BLaER1 (cell line): ENCODE measurements around the gene EIF4G3.

ENCODE experiments used
- H3K27ac ChIP-seq: shearing (Covaris generic); formaldehyde crosslinking; 2 replicates; pipeline ENCODE4 v1.8.1; 2022
- H3K27me3 ChIP-seq: shearing (Covaris generic); formaldehyde crosslinking; 2 replicates; pipeline ENCODE4 v1.8.1; 2022
- H3K36me3 ChIP-seq: shearing (Covaris generic); formaldehyde crosslinking; 2 replicates; pipeline ENCODE4 v1.8.1; 2022
- H3K4me1 ChIP-seq: shearing (Covaris generic); formaldehyde crosslinking; 2 replicates; pipeline ENCODE4 v1.8.1; 2022
- H3K4me2 ChIP-seq: shearing (Covaris generic); formaldehyde crosslinking; 2 replicates; pipeline ENCODE4 v1.8.1; 2022
- H3K4me3 ChIP-seq: shearing (Covaris generic); formaldehyde crosslinking; 2 replicates; pipeline ENCODE4 v1.8.1; 2022
- H3K9ac ChIP-seq: shearing (Covaris generic); formaldehyde crosslinking; 2 replicates; pipeline ENCODE4 v1.8.1; 2022
- H3K9me3 ChIP-seq: shearing (Covaris generic); formaldehyde crosslinking; 2 replicates; pipeline ENCODE4 v1.8.1; 2022
- H4K20me1 ChIP-seq: shearing (Covaris generic); formaldehyde crosslinking; 2 replicates; pipeline ENCODE4 v1.8.1; 2022
- Cebpa-rat ChIP-seq: shearing (Covaris generic); IDR thresholded peaks from 2 replicates; pipeline ENCODE4 v1.8.1; 2022

Gene EIF4G3

DNA sequence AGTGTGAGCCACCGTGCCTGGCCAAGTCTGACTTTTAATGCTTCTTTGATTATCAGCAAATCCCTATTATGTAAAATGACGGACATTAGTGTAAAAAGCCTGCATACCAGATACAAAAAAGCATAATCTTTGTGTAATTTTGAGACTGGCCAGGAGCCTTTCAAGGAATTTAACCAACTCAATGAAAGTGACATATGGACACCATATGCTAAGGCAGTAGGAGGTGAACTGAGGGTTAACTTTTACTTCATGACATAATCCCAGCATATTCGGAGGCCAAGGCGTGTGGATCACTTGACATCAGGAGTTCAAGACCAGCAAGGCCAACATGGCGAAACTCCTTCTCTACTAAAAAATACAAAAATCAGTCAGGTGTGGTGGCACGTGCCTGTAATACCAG, 94.6 kb downstream of the EIF4G3 start:
- Histone ChIP-seq H4K20me1 (peaks cover 62% of the 10 kb centered on the region), H3K4me3 (no peak overlapping the region), H3K27me3 (no peaks in the 10 kb centered on the region), H3K4me2 (no peak overlapping the region), H3K9ac (no peak overlapping the region), H3K36me3 (peaks cover 76% of the 10 kb centered on the region), H3K4me1 (no peaks in the 10 kb centered on the region), H3K27ac (no peak overlapping the region), H3K9me3 (no peaks in the 10 kb centered on the region)
- no peak for TF ChIP-seq Cebpa-rat

DNA sequence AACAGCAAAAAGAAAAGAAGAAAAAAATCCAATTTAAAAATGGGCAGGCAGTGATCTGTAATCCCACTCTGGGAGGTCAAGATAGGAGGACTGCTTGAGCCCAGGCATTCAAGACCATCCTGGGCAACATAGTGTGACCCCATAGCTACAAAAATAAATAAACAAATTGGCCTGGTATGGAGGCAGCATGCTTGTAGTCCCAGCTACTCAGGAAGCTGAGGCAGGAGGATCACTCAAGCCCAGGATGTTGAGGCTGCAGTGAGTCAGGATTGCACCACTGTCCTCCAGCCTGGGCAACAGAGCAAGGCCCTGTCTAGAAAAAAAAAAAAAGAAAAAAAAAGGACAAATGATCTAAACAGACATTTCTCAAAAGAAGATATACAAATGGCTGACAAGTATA, 99.6 kb downstream of the EIF4G3 start:
- H3K4me3 ChIP-seq = no peak overlapping the region
- no peak overlapping the region for H3K27ac ChIP-seq

DNA sequence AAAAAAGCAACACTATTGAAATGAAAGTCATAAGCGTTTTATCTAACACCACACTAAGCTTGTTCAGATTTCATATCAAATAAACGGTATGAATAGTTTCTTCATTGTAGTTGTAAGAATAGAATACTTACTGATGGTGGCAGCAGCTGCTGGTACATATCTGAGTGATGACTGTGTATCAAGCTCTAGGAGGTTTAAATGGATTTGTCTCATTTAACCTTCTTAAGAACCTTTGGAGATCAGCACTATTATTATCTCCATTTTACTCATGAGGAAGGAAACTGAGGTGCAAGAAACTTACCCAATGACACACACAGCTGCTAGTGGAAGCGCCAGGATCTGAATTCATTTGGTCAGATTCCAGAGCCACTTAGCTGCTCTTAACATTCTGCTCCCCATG, 104.0 kb downstream of the EIF4G3 start:
- no peak overlapping the region for H3K9ac ChIP-seq
- H3K27me3 ChIP-seq = no peaks in the 10 kb centered on the region
- no peak overlapping the region for H3K27ac ChIP-seq
- H3K4me1 ChIP-seq = peaks cover 18% of the 10 kb centered on the region
- no peak overlapping the region for H3K4me2 ChIP-seq
- TF ChIP-seq Cebpa-rat = no peak
- H3K4me3 ChIP-seq = no peak overlapping the region
- no peaks in the 10 kb centered on the region for H3K9me3 ChIP-seq
- H3K36me3 ChIP-seq = peaks cover 46% of the 10 kb centered on the region
- H4K20me1 ChIP-seq = peaks cover 38% of the 10 kb centered on the region

More for the DNA sequence above, 99.6 kb downstream of the EIF4G3 start:
- H3K9ac ChIP-seq = no peak overlapping the region
- H3K36me3 ChIP-seq = peaks cover 68% of the 10 kb centered on the region
- no peaks in the 10 kb centered on the region for H3K27me3 ChIP-seq
- no peaks in the 10 kb centered on the region for H3K4me1 ChIP-seq
- H4K20me1 ChIP-seq = peaks cover 67% of the 10 kb centered on the region
- H3K9me3 ChIP-seq = no peaks in the 10 kb centered on the region
- no peak for TF ChIP-seq Cebpa-rat
- no peak overlapping the region for H3K4me2 ChIP-seq

DNA sequence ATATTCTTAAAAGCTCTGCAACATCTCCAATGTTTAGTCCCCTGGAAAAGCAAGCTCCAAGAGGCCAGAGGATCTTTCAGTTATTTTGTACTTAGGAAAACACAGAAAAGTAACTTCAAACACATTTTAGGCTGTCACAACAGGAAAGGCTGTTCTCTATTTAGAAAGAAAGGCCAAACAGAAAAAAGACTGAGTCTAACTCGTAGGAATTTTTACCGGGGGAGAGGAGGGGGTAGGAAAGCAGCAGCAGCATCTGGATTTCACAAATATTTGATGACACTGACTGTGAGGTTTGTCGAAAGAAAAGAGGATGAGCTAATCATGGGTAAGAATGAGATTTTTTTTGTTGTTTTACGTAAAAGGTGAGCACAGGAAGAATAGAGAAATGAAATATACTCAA, 107.1 kb downstream of the EIF4G3 start:
- Histone ChIP-seq H3K9ac (no peak overlapping the region), H3K4me2 (peak overlapping the region; percentile 22; the same call in 1 of the 2 replicates), H3K4me1 (peaks cover 18% of the 10 kb centered on the region), H3K27ac (no peak overlapping the region), H3K36me3 (peaks cover 32% of the 10 kb centered on the region), H3K4me3 (no peak overlapping the region), H3K27me3 (no peaks in the 10 kb centered on the region), H4K20me1 (peaks cover 15% of the 10 kb centered on the region), H3K9me3 (no peaks in the 10 kb centered on the region)
- no peak for TF ChIP-seq Cebpa-rat

DNA sequence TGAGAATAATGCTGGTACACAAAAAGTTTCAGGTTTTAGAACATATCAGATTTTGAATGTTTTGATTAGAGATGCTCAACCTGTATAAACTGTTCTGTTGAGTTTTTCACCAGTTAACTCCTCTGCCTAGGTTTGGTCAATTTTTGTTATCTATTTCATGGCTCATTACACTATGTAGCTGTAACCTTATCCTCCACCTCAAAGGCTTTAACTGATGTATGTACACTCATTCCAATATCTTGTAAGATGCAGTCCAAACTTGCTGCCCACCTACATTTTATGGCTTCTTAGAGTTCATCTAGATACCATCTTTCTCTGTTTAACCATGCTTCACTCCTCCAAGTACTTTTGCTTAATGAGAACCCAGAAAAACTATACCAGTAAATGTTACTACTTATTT, 107.8 kb downstream of the EIF4G3 start:
- Histone ChIP-seq H3K4me1 (peaks cover 18% of the 10 kb centered on the region), H3K27me3 (no peaks in the 10 kb centered on the region), H3K9ac (no peak overlapping the region), H3K4me3 (no peak overlapping the region), H3K4me2 (no peak overlapping the region), H3K9me3 (no peaks in the 10 kb centered on the region), H3K36me3 (peaks cover 34% of the 10 kb centered on the region), H3K27ac (no peak overlapping the region), H4K20me1 (peaks cover 15% of the 10 kb centered on the region)
- no peak for TF ChIP-seq Cebpa-rat

DNA sequence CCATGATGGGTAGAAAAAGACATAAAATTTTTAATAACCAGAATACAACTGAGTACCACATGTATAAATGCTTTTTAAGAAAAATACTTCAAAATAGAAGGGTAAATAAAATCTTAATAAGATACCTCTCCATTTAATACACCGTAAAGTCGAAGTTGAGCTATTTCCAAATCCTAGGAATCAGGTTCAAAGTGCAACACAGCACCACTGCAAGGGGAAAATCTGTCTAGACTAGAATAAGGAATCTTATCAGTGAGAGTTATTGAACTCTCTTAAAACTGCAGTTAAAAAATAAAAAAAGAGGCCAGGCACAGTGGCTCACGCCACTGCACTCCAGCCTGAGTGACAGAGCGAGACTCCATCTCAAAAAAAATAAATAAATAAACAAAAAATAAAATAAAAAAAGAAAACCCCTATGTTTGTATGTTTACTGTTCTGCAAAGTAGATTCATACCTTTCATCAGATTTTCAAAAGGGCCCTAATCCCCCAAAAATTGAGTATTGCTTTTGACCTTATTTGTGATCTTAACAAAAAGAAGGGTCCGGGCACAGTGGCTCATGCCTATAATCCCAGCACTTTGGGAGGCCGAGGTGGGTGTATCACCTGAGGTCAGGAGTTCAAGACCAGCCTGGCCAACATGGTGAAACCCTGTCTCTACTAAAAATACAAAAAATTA, 109.0 kb downstream of the EIF4G3 start:
- H3K27ac ChIP-seq = no peak overlapping the region
- peaks cover 9% of the 10 kb centered on the region for H4K20me1 ChIP-seq
- no peaks in the 10 kb centered on the region for H3K27me3 ChIP-seq
- no peak overlapping the region for H3K4me3 ChIP-seq
- peaks cover 23% of the 10 kb centered on the region for H3K36me3 ChIP-seq
- no peak overlapping the region for H3K4me2 ChIP-seq
- no peaks in the 10 kb centered on the region for H3K9me3 ChIP-seq
- peaks cover 18% of the 10 kb centered on the region for H3K4me1 ChIP-seq
- H3K9ac ChIP-seq = no peak overlapping the region
- no peak for TF ChIP-seq Cebpa-rat

DNA sequence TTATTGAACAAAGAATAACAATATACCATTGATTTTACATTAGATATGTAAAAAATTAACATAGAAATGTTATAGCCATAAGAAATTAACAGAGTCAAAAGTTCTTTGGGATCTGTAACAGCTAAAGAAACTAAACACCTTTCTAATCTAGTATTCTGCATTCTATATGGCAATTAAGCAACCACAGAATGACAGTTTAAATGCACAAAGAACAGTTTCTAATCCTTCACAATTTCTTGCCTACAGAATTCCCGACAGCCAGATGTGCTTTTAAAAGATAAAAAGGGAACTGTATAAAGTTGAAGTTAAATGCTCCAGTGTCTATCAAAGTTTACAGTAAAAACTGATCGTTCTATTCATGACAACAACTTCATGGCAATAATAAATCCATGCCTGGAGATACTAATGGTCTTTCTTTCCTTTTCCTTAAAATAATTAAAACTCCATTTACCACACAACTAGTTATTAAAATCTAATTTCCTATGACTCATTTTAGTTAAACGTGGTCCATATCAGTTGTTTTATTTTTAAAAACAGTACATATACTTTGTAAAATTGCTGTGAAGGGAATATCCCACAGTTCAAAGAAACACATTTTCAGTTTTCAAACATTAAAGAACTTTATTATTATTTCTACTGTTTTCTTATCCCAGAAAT, 110.2 kb downstream of the EIF4G3 start:
- no peak for TF ChIP-seq Cebpa-rat
- Histone ChIP-seq H3K9me3 (no peaks in the 10 kb centered on the region), H3K9ac (no peak overlapping the region), H3K4me2 (no peak overlapping the region), H3K36me3 (peaks cover 14% of the 10 kb centered on the region), H3K4me1 (peaks cover 16% of the 10 kb centered on the region), H3K4me3 (no peak overlapping the region), H4K20me1 (peaks cover 9% of the 10 kb centered on the region), H3K27me3 (no peaks in the 10 kb centered on the region), H3K27ac (no peak overlapping the region)

DNA sequence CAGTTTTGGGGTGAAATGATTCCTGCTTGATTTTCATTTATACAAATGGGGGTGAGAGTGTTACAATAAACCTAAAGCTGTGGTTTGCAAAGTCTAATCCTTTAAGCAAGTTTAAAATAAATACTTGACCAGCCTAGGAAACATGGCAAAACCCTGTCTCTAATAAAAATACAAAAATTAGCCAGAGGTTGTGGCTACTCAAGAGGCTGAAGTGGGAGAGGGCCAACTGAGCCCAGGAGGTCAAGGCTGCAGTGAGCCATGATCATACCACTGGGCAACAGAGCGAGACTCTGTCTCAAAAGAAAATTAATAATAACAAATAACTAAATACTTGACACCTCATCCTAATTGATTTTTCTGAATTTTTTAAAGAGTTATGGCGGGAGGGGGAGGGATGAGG, 110.8 kb downstream of the EIF4G3 start:
- no peaks in the 10 kb centered on the region for H3K9me3 ChIP-seq
- H3K4me1 ChIP-seq = peaks cover 9% of the 10 kb centered on the region
- no peak overlapping the region for H3K4me2 ChIP-seq
- no peak overlapping the region for H3K9ac ChIP-seq
- peaks cover 9% of the 10 kb centered on the region; the same call in 1 of the 2 replicates for H3K36me3 ChIP-seq
- no peak overlapping the region for H3K27ac ChIP-seq
- no peak overlapping the region for H3K4me3 ChIP-seq
- TF ChIP-seq Cebpa-rat = no peak
- H3K27me3 ChIP-seq = no peaks in the 10 kb centered on the region
- H4K20me1 ChIP-seq = peaks cover 9% of the 10 kb centered on the region

DNA sequence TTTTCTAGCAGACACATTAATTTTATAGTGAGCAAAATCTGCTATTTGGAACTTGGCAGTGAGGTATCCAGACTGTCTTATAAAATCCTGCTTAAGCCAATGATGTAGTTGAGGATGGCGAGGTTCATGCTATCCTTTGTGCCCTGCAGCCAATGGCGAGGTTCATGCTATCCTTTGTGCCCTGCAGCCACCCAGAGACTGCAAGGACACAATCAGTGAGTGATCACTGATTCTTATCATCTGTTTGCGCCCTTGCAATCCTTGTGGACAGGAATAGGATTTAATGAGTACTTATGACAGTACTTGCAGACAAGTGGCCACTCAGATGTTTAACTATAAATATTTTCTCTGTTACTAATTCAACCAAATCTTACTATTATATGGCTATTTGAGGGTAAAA, 112.6 kb downstream of the EIF4G3 start:
- H3K9ac ChIP-seq = no peak overlapping the region
- no peaks in the 10 kb centered on the region for H3K27me3 ChIP-seq
- H3K4me1 ChIP-seq = no peaks in the 10 kb centered on the region
- peaks cover 9% of the 10 kb centered on the region; the same call in 1 of the 2 replicates for H3K36me3 ChIP-seq
- TF ChIP-seq Cebpa-rat = no peak
- no peaks in the 10 kb centered on the region for H3K9me3 ChIP-seq
- peaks cover 15% of the 10 kb centered on the region for H4K20me1 ChIP-seq
- H3K4me2 ChIP-seq = no peak overlapping the region
- H3K4me3 ChIP-seq = no peak overlapping the region
- H3K27ac ChIP-seq = no peak overlapping the region

DNA sequence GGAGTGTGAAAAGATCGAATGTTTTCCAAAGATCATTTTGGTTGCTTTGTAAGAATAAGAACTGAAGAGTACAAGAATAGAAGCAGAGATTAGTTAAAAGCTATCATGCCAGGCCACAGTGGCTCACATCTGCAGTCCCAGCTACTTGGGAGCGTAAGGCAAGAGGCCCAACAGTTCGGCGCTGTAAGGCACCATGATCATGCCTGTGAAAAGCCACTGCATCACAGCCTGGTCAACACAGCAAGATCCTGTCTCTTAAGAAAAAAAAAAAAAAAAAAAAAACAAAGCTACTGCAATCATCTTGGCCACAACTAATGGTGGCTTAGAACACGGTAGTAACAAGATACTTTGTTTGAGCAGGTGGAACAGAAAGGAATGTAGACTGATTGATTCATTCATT, 116.2 kb downstream of the EIF4G3 start:
- Histone ChIP-seq H3K9me3 (no peaks in the 10 kb centered on the region), H3K27me3 (no peaks in the 10 kb centered on the region), H3K36me3 (peaks cover 9% of the 10 kb centered on the region; the same call in 1 of the 2 replicates), H3K4me2 (no peak overlapping the region), H4K20me1 (0 out of 2 replicates have a peak, but pooled peaks cover 10% of the 10 kb centered on the region), H3K4me3 (no peak overlapping the region), H3K4me1 (no peaks in the 10 kb centered on the region), H3K27ac (no peak overlapping the region), H3K9ac (no peak overlapping the region)
- no peak for TF ChIP-seq Cebpa-rat
